ENCODE data around the gene CD164L2.

CD164L2 gene

DNA sequence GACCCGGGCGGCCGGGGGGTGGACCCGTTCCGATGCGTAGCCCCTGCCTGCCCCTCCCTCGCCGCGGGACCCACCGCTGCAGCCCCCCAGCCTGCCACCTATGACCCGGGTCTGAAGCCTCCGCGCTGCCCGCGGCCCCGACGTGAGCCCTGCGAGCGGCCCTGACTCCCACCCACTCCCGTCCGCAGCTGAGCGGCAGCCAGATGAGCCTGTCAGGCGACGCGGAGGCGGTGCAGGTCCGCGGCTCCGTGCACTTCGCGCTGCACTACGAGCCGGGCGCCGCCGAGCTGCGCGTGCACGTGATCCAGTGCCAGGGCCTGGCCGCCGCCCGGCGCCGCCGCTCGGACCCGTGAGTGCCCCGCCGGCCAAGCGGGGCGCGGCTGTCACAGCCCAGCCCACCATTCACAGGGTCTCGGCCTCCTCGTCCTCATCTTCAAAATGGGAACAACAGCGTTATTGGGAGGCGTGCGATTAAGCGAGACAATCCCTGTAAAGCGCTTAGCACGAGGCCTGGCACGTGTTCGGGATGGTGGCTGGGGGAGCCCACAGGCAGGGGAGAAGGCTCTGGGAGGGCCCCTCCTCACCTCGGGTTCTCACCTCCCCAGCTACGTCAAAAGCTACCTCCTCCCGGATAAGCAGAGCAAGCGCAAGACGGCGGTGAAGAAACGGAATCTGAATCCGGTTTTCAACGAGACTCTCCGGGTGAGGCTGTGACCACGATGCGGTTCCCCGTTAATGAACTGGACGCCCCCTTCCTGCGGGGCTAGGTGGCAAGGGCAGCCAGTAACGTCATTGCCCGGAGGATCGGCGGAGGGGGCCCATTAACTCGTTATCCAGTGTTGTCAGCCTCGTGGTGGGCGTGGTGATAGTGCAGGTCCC, 33.1 kb downstream of the CD164L2 start:
- in situ Hi-C loops (cut with HindIII; ENCODE audit: low sequenced_read_pairs): no loop called here

- in situ Hi-C loops (cut with HindIII; ENCODE audit: low sequenced_read_pairs): no loop called here
These were observed 34.0 kb downstream of the CD164L2 start for GRCh38 chr1:27348861-27349783.

DNA sequence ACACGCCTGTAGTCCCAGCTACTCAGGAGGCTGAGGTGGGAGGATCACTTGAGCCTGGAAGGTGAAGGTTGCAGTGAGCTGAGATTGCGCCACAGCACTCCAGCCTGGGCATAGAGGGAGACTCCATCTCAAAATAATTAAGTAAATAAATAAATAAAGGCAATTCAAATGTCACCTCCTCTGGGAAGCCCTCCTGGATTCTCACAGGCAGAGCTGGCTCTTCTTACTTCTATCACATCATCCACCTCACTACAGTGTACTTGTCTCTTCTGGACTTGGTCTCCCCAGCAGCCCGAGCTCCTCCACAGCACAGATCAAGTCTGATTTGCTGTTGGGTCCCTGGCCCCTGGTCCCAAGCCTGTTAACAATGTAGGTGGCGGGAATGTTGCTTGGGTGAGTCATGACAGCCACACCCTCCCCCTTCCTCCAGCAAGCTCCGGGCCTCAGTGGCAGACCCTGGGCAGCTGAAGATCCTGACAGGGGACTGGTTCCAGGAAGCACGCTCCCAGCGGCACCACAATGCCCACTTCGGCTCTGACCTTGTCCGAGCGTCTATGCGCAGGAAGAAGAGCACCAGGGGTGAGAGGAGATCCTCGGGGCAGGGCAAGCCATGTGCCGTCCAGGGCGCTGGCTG, 36.0 kb downstream of the CD164L2 start:
- in situ Hi-C loops (cut with HindIII; ENCODE audit: low sequenced_read_pairs): no loop called here

DNA sequence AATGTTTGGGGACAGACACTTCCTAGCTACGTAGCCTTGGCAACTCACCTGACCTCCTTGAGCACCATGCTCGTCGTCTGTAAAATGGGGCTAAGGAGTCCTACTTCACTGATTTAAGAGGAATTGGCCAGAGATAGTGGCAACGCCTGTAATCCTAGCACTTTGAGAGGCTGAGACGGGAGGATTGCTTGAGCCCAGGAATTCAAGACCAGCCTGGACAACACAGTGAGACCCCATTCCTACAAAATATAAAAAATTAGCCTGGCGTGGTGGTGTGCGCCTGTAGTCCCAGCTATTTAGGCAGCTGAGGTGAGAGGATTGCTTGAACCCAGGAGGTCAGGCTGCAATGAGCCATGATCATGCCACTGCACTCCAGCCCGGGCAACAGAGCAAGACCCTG, 36.8 kb downstream of the CD164L2 start:
- in situ Hi-C loops (cut with HindIII; ENCODE audit: low sequenced_read_pairs): no loop called here

GRCh38 chr1:27345272-27345671, 37.9 kb downstream of the CD164L2 start:
- in situ Hi-C loops (cut with HindIII; ENCODE audit: low sequenced_read_pairs): no loop called here

DNA sequence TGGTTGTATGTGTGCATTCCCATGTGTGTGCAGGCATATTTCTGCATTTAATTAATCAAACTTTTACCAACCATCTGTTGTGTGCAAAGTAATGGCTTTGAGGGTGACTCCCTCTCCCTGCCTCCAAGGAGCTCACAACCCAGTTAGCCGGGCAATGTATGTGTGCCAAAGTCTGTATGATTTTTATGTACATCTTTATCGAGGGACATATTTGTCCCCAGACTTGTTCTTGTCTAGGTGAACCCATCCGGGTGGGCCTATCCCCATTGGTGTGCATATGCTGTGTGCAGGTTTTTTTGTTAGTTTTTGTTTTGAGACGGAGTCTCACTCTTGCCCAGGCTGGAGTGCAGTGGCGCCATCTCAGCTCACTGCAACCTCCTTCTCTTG, 39.5 kb downstream of the CD164L2 start:
- in situ Hi-C loops (cut with HindIII; ENCODE audit: low sequenced_read_pairs): no loop called here

GRCh38 chr1:27342778-27343638, 40.1 kb downstream of the CD164L2 start:
- in situ Hi-C loops (cut with HindIII; ENCODE audit: low sequenced_read_pairs): no loop called here

GRCh38 chr1:27342391-27342777, 40.7 kb downstream of the CD164L2 start:
- in situ Hi-C loops (cut with HindIII; ENCODE audit: low sequenced_read_pairs): no loop called here

DNA sequence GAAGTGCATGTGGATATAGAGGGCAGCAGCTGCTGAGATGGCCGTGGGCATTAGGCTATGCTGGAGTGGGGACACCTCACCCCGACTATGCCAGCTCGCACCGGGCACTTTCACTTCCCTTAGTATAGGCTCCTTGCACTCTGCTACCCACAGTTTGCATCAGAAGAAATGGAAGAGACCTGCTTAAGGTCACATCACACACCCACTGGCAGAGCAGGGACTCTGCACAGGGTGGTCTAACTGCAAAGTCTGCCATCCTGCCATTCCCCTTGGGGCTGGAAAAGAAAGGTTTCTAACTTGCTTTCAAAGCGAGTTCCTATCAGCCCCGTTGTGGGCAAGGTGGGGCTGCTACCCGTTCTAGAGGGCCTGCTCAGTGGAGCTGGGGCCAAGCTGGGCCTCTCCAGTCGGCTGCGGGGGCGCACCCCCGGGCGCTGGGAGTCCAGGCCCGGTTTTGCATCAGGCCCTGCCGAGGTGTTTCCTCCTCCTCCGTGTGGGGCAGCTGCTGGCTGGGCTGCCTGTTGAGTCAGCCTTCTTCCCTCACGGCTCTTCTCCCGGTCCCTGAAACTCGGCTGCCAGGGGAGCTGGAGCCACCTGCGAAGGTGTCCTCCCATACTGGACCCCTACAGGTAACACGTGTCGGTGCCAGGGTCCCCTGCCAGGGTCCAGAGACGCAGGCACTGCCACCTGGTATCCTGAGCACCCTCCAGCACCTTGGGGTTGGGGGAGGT, 41.4 kb downstream of the CD164L2 start, which contains the start of gene SYTL1:
TSS of gene SYTL1 (plus strand) at position 498 of the 728 bp plus-strand sequence. CDS start 3,313 bp downstream, outside the sequence.
- in situ Hi-C loops (cut with HindIII; ENCODE audit: low sequenced_read_pairs): no loop called here

- in situ Hi-C loops (cut with HindIII; ENCODE audit: low sequenced_read_pairs): no loop called here
These were observed 43.9 kb downstream of the CD164L2 start for GRCh38 chr1:27339213-27339612.

DNA sequence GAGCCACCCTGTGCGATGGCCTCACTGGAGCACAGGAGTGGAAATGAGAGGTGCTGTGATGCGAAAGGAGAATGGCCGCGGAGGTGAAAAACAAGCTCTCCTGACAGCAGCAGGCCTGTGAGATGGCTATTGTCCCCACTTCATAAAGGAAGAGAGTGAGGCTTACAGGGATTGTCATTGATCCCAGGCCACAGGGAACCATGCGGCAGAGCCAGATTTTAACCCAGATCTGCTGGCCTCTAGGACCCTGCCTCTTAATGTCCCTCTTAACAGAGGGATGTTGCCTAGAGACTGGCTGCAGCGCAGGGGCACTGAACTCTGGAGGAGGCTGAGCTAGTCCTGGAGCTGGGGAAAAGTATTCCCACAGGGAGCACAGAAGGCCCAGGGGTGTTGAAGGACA, 44.4 kb downstream of the CD164L2 start:
- in situ Hi-C loops (cut with HindIII; ENCODE audit: low sequenced_read_pairs): no loop called here

GRCh38 chr1:27336756-27337155, 46.4 kb downstream of the CD164L2 start:
- in situ Hi-C loops (cut with HindIII; ENCODE audit: low sequenced_read_pairs): no loop called here

DNA sequence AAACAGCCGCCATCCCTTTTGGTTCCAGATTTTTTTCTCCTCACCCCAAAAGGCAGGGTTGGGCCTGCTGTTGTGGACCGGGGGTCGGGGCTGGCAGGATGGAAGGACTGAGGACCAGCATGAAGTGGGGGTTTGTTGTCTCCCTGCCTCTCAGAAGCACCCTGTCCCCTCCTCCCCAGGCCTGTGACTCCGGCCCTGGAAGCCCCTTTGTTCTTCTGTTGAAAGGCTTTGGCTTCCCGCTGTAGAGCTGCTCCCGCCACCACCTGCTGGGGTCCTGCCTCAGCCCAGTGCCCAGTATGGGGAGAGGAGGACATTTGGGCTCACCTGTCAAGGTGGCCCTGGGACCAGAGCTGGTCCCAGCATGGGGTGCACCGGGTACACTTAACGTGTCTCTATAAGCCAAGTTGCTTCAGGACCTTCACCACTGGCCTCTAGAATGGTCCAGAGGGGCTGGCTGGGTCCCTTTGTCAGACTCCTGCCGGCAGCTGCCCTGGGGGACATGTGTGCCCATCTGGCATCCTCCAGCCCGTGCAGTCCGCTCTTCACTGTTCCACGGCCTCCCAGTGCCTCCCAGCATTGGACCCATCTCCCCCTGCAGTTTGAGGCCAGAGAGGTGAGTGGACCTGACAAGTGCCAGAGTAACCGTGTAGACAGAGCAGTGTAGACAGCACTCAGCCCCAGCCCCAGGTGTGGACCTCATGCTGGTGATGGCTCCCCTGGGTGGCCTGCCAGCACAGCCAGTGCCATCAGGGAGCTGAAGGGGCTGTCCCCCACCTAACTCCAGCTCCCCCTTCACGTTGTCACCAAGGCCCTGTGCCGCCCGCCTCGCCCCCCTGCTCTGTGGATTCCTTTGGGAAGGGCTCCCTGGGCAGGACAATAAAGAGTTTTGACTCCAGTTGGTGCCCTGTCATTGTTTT, 47.4 kb downstream of the CD164L2 start:
- in situ Hi-C loops (cut with HindIII; ENCODE audit: low sequenced_read_pairs): no loop called here

- in situ Hi-C loops (cut with HindIII; ENCODE audit: low sequenced_read_pairs): no loop called here
These were observed 49.3 kb downstream of the CD164L2 start for GRCh38 chr1:27333717-27334279.

DNA sequence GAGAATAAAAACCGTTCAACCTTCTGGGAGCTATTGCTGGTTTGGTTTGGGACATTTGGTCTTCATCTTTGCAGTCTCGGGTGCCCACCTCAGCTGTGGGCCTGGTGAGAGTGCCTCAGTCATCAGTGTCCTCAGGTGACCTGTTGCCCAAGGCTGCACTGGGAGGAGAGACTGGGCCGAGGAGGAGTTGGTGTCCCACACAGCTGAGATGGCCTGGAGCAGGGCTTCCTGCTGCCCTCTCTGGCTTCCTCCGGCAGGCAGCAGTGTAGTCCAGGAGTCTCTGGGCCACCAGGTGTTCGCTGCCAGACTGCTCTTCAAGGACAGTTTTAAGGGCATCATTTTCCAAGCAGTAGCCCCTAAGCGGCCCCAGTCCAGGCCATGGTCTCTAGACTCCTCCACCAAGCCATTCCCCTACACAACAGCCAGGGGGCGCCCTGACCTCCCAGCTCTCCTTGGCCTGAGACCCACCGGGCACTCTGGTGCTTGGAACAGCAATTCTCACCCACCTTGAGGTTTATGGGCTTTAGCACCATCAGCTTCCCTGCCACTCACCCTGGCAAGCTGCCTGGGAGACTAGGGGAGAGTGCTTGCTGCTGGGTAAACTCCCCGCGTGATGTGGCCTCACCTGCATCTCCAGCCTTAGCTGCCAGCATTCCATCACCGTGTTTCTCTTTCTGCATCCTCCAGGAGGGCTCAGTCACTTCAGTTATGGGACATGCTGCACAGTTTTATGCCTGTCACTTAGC, 50.4 kb downstream of the CD164L2 start:
- in situ Hi-C loops (cut with HindIII; ENCODE audit: low sequenced_read_pairs): no loop called here

DNA sequence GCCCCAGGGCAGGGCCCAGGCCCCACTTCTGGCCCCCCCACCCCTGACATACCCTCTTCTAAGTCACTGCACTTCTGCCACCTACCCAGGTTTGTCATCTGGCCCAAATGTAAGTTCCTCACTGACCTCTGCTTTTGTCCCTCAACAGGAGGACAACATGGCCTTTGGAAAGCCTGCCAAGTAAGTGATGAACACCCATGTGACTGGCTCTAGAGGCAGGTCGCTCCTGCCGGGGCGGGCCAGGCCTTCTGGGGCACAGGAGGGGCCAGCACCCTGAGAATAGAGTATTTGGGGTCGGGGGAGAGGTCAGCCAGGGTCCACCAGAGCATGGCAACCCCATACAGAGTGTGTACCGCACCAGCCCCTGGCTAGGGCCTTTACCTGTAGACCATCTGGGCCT, 51.2 kb downstream of the CD164L2 start:
- in situ Hi-C loops (cut with HindIII; ENCODE audit: low sequenced_read_pairs): no loop called here

GRCh38 chr1:27331426-27331825, 51.7 kb downstream of the CD164L2 start:
- in situ Hi-C loops (cut with HindIII; ENCODE audit: low sequenced_read_pairs): no loop called here

- in situ Hi-C loops (cut with HindIII; ENCODE audit: low sequenced_read_pairs): no loop called here
These were observed 52.3 kb downstream of the CD164L2 start for GRCh38 chr1:27330786-27331185.

All from DLD1 (cell line).